Activated B cell treated with CpG ODN at 0.5 μM for 24 hours (primary cell): ENCODE measurements around the gene KCNQ1. TPM values are rescaled to one million over a fixed set of nuclear protein-coding genes. Genes with fewer than 3 reads are reported as not detected.

Source experiments
- ATAC-seq: fragments of 200-7000 bp; cut with Tn5 transposase; one replicate; pipeline ENCODE4 v1.10.0; 2021; ENCODE audit warnings: low read depth, mild to moderate bottlenecking, moderate library complexity
- CTCF ChIA-PET: fragments of 350-600 bp; sonication (Branson Sonifier 250); formaldehyde crosslinking; loops from one replicate; lab custom pipeline; 2021; ENCODE audit warnings: antibody characterized with exemption; lab: Charles Lee
- POLR2A ChIA-PET: fragments of 350-600 bp; sonication (Branson Sonifier 250); formaldehyde crosslinking; loops from one replicate; lab custom pipeline; 2021; ENCODE audit warnings: antibody characterized with exemption; lab: Charles Lee
- DNase-seq: peaks from one replicate; pipeline ENCODE4 v3.0.0; 2022
- H3K27ac Mint-ChIP-seq: one replicate; pipeline ENCODE4 v1.8.0; 2020; ENCODE audit warnings: mixed read lengths
- H3K27me3 Mint-ChIP-seq: one replicate; pipeline ENCODE4 v1.8.0; 2021; ENCODE audit warnings: mixed read lengths
- H3K36me3 Mint-ChIP-seq: one replicate; pipeline ENCODE4 v1.8.0; 2021; ENCODE audit warnings: low read depth, mixed read lengths
- H3K4me1 Mint-ChIP-seq: one replicate; pipeline ENCODE4 v1.8.0; 2021; ENCODE audit warnings: mixed read lengths
- H3K4me3 Mint-ChIP-seq: one replicate; pipeline ENCODE4 v1.8.0; 2020; ENCODE audit warnings: mild to moderate bottlenecking, mixed read lengths
- H3K9me3 Mint-ChIP-seq: one replicate; pipeline ENCODE4 v1.8.0; 2020; ENCODE audit warnings: mixed read lengths
- intact Hi-C: fragments of 100-400 bp; cut with micrococcal nuclease; formaldehyde crosslinking; loops from one replicate; pipeline ENCODE4 v1.15.1; 2024
- total RNA-seq: library from RNA; stranded (reverse); gene quantifications from 2 replicates; pipeline ENCODE4 v1.2.3, GENCODE V29; 2022
- TF ChIP-seq, protein P1 (sequence below): fragments of 200-600 bp; IDR thresholded peaks from one replicate; pipeline ENCODE4 v1.8.0; 2022; ENCODE audit warnings: antibody characterized with exemption, mild to moderate bottlenecking

KCNQ1 gene
- total RNA-seq, 1 donor from 2014 or later: 6.5 TPM

DNA sequence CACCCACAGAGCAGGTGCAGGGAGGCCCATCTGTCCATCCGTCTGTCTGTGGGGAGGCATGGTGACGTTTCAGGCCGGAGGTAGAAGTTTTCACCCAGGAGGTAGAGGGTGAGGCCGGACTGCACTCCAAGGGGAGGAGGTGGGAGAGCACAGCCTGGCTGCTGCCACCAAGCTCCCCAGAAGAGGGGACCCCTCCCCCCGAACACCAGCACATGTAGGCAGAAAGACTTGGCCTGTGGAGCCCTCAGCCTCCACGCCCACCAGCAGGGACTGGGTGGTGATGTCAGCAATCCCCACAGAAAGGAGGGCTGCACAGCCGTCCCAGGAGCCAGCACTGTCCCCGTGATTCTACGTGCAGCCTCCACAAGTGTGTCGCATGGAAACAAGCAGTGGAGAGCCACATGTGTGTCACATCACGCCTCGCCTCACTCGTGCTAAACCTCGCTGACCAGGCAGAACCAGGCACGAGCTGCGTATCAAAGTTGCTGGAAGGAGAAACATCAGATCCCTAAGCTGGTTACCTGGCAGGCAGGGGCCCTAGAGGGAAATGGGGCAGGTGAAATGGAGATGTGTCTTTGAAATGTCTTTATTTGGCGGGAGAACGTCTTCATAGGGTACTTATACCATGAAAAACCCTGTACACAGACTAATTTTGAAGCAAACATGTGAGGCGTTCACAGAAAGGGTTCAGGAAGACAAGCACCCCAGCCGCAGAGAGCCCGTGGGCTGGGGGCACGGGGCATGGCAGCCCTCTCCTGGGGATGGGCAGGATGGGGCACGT is 391.7 kb downstream of the KCNQ1 start:
- Mint-ChIP-seq H3K27ac (no peak overlapping the region), H3K4me1 (no peaks in the 10 kb centered on the region), H3K9me3 (no peaks in the 10 kb centered on the region), H3K36me3 (no peaks in the 10 kb centered on the region), H3K27me3 (no peaks in the 10 kb centered on the region), H3K4me3 (no peak overlapping the region)
- TF ChIP-seq, protein P1, sequence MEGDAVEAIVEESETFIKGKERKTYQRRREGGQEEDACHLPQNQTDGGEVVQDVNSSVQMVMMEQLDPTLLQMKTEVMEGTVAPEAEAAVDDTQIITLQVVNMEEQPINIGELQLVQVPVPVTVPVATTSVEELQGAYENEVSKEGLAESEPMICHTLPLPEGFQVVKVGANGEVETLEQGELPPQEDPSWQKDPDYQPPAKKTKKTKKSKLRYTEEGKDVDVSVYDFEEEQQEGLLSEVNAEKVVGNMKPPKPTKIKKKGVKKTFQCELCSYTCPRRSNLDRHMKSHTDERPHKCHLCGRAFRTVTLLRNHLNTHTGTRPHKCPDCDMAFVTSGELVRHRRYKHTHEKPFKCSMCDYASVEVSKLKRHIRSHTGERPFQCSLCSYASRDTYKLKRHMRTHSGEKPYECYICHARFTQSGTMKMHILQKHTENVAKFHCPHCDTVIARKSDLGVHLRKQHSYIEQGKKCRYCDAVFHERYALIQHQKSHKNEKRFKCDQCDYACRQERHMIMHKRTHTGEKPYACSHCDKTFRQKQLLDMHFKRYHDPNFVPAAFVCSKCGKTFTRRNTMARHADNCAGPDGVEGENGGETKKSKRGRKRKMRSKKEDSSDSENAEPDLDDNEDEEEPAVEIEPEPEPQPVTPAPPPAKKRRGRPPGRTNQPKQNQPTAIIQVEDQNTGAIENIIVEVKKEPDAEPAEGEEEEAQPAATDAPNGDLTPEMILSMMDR: no peak
- ChIA-PET CTCF (no interaction called here), POLR2A (no interaction called here)
- intact Hi-C loops: no loop called here
- DNase-seq: no peak
- no peak for ATAC-seq

DNA sequence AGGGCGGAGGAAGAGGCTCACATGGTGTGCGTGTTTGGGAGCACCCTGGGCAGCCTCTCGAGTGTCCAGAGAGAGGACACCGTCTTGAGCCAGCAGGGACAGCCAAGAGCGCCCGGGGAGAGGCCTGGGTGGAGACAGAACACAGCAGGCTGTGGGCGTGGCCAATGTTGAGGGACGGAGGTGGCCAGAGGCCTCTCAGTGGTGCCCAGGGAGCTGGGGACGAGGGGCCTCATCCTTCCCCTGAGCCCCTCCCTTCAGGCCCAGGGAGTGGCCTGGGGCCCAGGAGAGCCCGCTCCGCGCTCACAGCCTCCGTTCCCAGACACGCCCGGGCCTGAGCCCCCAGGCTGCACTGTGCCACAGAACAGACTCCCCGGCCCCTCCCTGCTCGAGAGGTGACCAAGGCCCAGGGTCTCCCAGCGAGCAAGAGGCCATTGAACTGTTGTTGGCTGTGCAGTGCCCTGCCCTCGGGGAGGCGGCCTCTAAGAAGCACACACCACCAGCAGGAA is 392.3 kb downstream of the KCNQ1 start:
- CTCF ChIA-PET: no interaction called here
- H3K4me3 Mint-ChIP-seq: no peak overlapping the region
- no peak overlapping the region for H3K27ac Mint-ChIP-seq

DNA sequence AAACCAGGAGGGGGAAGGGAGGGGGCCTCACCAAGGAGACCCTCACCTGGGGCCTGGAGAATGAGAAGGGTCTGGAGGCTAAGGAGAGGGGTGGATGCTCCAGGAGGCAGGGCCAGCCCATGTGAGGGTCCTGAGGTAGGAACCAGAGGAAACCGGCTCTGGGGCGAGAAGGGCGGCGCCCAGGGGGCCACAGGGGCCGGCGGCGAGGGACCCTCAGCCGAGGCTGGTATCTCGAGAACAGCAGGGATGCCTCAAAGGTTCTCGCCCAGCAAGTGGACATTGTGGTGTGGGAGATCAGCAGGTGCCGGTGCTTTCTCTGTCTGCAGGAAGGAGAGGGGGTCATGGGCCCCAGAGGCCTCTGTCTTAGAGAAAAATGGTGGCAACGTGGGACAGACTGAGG is 392.8 kb downstream of the KCNQ1 start:
- H3K9me3 Mint-ChIP-seq: no peaks in the 10 kb centered on the region
- ChIA-PET POLR2A (no interaction called here), CTCF (no interaction called here)
- no peaks in the 10 kb centered on the region for H3K4me1 Mint-ChIP-seq
- ATAC-seq: no peak
- no peak overlapping the region for H3K4me3 Mint-ChIP-seq
- no peak overlapping the region for H3K27ac Mint-ChIP-seq
- TF ChIP-seq, protein P1: no peak
- H3K27me3 Mint-ChIP-seq: no peaks in the 10 kb centered on the region
- intact Hi-C loops: no loop called here
- H3K36me3 Mint-ChIP-seq: no peaks in the 10 kb centered on the region
- DNase-seq: no peak

More for the DNA sequence above, 392.3 kb downstream of the KCNQ1 start:
- Mint-ChIP-seq H3K36me3 (no peaks in the 10 kb centered on the region), H3K9me3 (no peaks in the 10 kb centered on the region), H3K4me1 (no peaks in the 10 kb centered on the region), H3K27me3 (no peaks in the 10 kb centered on the region)
- POLR2A ChIA-PET: no interaction called here
- DNase-seq (no peak), ATAC-seq (no peak)
- intact Hi-C loops: no loop called here
- TF ChIP-seq, protein P1: no peak

DNA sequence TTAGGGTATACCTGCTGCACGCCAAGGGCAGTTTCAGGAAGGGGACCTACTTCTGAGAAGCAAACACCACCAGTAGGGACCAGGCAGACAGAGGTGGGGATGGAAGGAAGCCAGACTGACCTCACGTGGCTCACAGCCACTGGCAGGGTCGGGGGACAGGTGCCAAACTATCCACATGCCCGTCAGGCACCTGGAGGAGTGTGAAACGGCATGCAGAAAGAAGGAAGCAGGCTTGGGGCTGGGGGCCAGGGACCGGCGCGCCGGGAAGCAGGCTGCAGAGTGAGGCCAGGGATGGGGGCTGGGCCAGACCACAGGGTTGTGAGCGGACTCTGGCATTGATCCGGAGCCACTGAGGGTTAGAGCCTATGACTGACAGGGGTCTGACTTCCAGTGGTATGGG is 393.3 kb downstream of the KCNQ1 start:
- H3K9me3 Mint-ChIP-seq: no peaks in the 10 kb centered on the region
- H3K4me3 Mint-ChIP-seq: no peak overlapping the region
- DNase-seq (no peak), ATAC-seq (no peak)
- intact Hi-C loops: no loop called here
- H3K27me3 Mint-ChIP-seq: no peaks in the 10 kb centered on the region
- no peak overlapping the region for H3K27ac Mint-ChIP-seq
- CTCF ChIA-PET: no interaction called here
- no peaks in the 10 kb centered on the region for H3K4me1 Mint-ChIP-seq
- no peaks in the 10 kb centered on the region for H3K36me3 Mint-ChIP-seq
- POLR2A ChIA-PET: no interaction called here
- TF ChIP-seq, protein P1: no peak

DNA sequence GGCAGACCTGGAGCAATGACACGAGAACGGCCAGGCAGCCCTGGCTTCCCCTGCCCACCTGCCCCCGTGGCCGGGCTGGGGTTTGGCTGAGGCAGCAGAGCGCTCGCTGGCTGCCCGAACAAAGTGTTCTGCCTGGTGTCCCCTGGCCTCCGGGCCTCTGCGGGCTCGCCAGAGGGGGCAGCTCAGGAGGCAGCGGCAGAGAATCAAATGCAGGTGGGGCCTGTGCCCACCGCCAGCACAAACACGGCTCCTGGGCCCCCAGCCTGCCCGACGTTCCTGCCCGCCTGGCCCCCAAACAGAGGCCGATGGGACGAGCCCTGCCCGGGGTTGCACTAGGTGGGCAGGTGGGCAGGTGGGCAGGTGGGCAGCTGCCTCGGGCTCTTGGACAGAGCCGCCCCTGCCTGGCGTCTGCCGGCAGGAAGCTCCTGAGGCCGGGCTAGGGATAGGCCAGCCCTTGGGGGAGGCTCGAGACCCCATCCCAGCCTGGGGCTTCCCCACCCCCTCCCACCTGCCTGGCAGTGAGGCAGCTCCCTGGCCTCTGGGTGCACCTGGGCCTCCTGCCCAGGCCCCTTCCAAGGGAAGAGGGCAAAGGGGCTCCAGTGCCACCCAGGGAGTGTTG is 394.0 kb downstream of the KCNQ1 start:
- TF ChIP-seq, protein P1: no peak
- Mint-ChIP-seq H3K27ac (no peak overlapping the region), H3K36me3 (no peaks in the 10 kb centered on the region), H3K4me1 (no peaks in the 10 kb centered on the region), H3K9me3 (no peaks in the 10 kb centered on the region), H3K27me3 (no peaks in the 10 kb centered on the region), H3K4me3 (no peak overlapping the region)
- intact Hi-C loops: no loop called here
- ChIA-PET POLR2A (no interaction called here), CTCF (no interaction called here)
- DNase-seq (no peak), ATAC-seq (no peak)
